HG03175 (cell line): ENCODE data around the gene SYCN.
"Not testable (repeated sequence)": the region's sequence is repeated elsewhere in the genome, so short reads cannot be mapped to it uniquely, and the experiment has no call there.

Experiments
- ATAC-seq: cut with Tn5 transposase; IDR thresholded peaks from one replicate; pipeline ENCODE4 v1.9.1; 2021; ENCODE audit warnings: mild to moderate bottlenecking, moderate library complexity; ENCODE audit not compliant: unreplicated experiment

The SYCN gene

GRCh38 chr19:39203372-39204341 lies at the start of gene SYCN:
TSS of gene SYCN (minus strand) at chr19:39204263. CDS start at chr19:39204254, 9 bp downstream.
- no peak for ATAC-seq

GRCh38 chr19:39253374-39254149 lies 49.5 kb upstream of the SYCN start:
- no peak for ATAC-seq

- no peak for ATAC-seq
Observed at GRCh38 chr19:39252458-39252857, 48.4 kb upstream of the SYCN start.

GRCh38 chr19:39251846-39252245 lies 47.8 kb upstream of the SYCN start:
- no peak for ATAC-seq

GRCh38 chr19:39251081-39251480 lies 47.0 kb upstream of the SYCN start:
- no peak for ATAC-seq

GRCh38 chr19:39248806-39249205 lies 44.7 kb upstream of the SYCN start, which contains the start of gene IFNL4:
TSS of gene IFNL4 (minus strand) at chr19:39248856.
- no peak for ATAC-seq

- no peak for ATAC-seq
Observed at GRCh38 chr19:39247701-39248664, 43.9 kb upstream of the SYCN start.

GRCh38 chr19:39246951-39247669 lies 43.0 kb upstream of the SYCN start:
- ATAC-seq, result no peak

GRCh38 chr19:39245166-39245565 lies 41.1 kb upstream of the SYCN start:
- ATAC-seq, result not testable (repeated sequence)

GRCh38 chr19:39244410-39245100 lies 40.5 kb upstream of the SYCN start, which contains the start of gene IFNL3:
TSS of gene IFNL3 (minus strand) at chr19:39245006. CDS start at chr19:39244967, 39 bp downstream.
- ATAC-seq, result not testable (repeated sequence)

- ATAC-seq, result not testable (repeated sequence)
Observed at GRCh38 chr19:39243741-39244140, 39.7 kb upstream of the SYCN start.

- no peak for ATAC-seq
Observed at GRCh38 chr19:39240421-39240820, 36.4 kb upstream of the SYCN start.

GRCh38 chr19:39238944-39239343 lies 34.9 kb upstream of the SYCN start:
- ATAC-seq, result no peak

- no peak for ATAC-seq
Observed at GRCh38 chr19:39238209-39238608, 34.1 kb upstream of the SYCN start.

- ATAC-seq, result no peak
Observed at GRCh38 chr19:39237200-39238184, 33.4 kb upstream of the SYCN start.

- no peak for ATAC-seq
Observed at GRCh38 chr19:39236527-39236926, 32.5 kb upstream of the SYCN start.

GRCh38 chr19:39232708-39233107 lies 28.6 kb upstream of the SYCN start:
- no peak for ATAC-seq
